Thymus (tissue), 14 donors: ENCODE results near the gene ADNP. TPM values are rescaled to one million over a fixed set of nuclear protein-coding genes. Genes with fewer than 3 reads are reported as not detected.
"Not testable (repeated sequence)": the region's sequence is repeated elsewhere in the genome, so short reads cannot be mapped to it uniquely, and the experiment has no call there.

Experiments
- DNase-seq, 9 donors: peaks; one replicate each; pipeline ENCODE4 v3.0.0-alpha.2; 2013; ENCODE audit warnings: low spot score in 9 of 9, low read depth in 6 of 9, missing footprints in 1 of 9
- H3K27ac ChIP-seq, 2 donors: one replicate each; pipeline ENCODE4 v1.5.1; 2013; ENCODE audit warnings: control low read depth in 1 of 2, low read depth in 1 of 2, low read length in 1 of 2, mild to moderate bottlenecking in 1 of 2, moderate library complexity in 1 of 2
- H3K27me3 ChIP-seq, 2 donors: one replicate each; pipeline ENCODE4 v1.5.1; 2013; ENCODE audit warnings: low read length in 1 of 2; ENCODE audit not compliant: control insufficient read depth in 2 of 2, insufficient read depth in 1 of 2
- H3K36me3 ChIP-seq, 2 donors: one replicate each; pipeline ENCODE4 v1.5.1; 2013; ENCODE audit warnings: low read length in 1 of 2, mild to moderate bottlenecking in 1 of 2, moderate library complexity in 1 of 2; ENCODE audit not compliant: control insufficient read depth in 2 of 2, insufficient read depth in 2 of 2
- H3K4me1 ChIP-seq, 2 donors: one replicate each; pipeline ENCODE4 v1.5.1; 2013; ENCODE audit warnings: low read length in 2 of 2; ENCODE audit not compliant: control insufficient read depth in 2 of 2, insufficient read depth in 2 of 2
- H3K4me3 ChIP-seq, 2 donors: one replicate each; pipeline ENCODE4 v1.5.1; 2013; ENCODE audit warnings: low read length in 2 of 2, control low read depth in 1 of 2, mild to moderate bottlenecking in 1 of 2
- H3K9me3 ChIP-seq, 2 donors: one replicate each; pipeline ENCODE4 v1.5.1; 2013; ENCODE audit warnings: low read length in 1 of 2, mild to moderate bottlenecking in 1 of 2; ENCODE audit not compliant: control insufficient read depth in 2 of 2, insufficient read depth in 1 of 2
- WGBS: extraction: QIAGEN DNeasy Blood & Tissue Kit; methylation state at CpG from one replicate; pipeline ENCODE4 v1.1.7; 2013; 5-methylcytosine and 5-hydroxymethylcytosine counted together
- long read RNA-seq, 10 donors: transcript quantifications; one replicate each; lab custom pipeline, GENCODE V29; 2026
- polyA plus RNA-seq: library from polyadenylated mRNA; stranded (reverse); fragments of 200-250 nt; gene quantifications from one replicate; pipeline ENCODE4 v1.2.3, GENCODE V29; 2013
- total RNA-seq: library from RNA; stranded (reverse); fragments of 120-200 nt; gene quantifications from one replicate; pipeline ENCODE4 v1.2.4, GENCODE V29; 2013
- donor health status: healthy.

The ADNP gene
- 22.8 TPM for total RNA-seq
- 55.6 TPM for polyA plus RNA-seq
- long read RNA-seq, donor 1, full-length matches to known transcripts, result 3 of 3 reads
- long read RNA-seq, donor 1, partial matches to known transcripts, result 0 of 3 reads
- long read RNA-seq, donor 1, other reads (novel, unspliced or antisense), result 0 of 3 reads
- long read RNA-seq, donor 2, full-length matches to known transcripts, result 27 of 33 reads
- long read RNA-seq, donor 2, partial matches to known transcripts, result 6 of 33 reads
- long read RNA-seq, donor 2, other reads (novel, unspliced or antisense), result 0 of 33 reads
- long read RNA-seq, donor 3, full-length matches to known transcripts, result 8 of 8 reads
- long read RNA-seq, donor 3, partial matches to known transcripts, result 0 of 8 reads
- long read RNA-seq, donor 3, other reads (novel, unspliced or antisense), result 0 of 8 reads
- long read RNA-seq, donor 4, full-length matches to known transcripts, result 10 of 27 reads
- long read RNA-seq, donor 4, partial matches to known transcripts, result 17 of 27 reads
- long read RNA-seq, donor 4, other reads (novel, unspliced or antisense), result 0 of 27 reads
- long read RNA-seq, donor 5, full-length matches to known transcripts, result 19 of 19 reads
- long read RNA-seq, donor 5, partial matches to known transcripts, result 0 of 19 reads
- long read RNA-seq, donor 5, other reads (novel, unspliced or antisense), result 0 of 19 reads
- long read RNA-seq, donor 6, full-length matches to known transcripts, result 14 of 14 reads
- long read RNA-seq, donor 6, partial matches to known transcripts, result 0 of 14 reads
- long read RNA-seq, donor 6, other reads (novel, unspliced or antisense), result 0 of 14 reads
- long read RNA-seq, donor 7, full-length matches to known transcripts, result 5 of 5 reads
- long read RNA-seq, donor 7, partial matches to known transcripts, result 0 of 5 reads
- long read RNA-seq, donor 7, other reads (novel, unspliced or antisense), result 0 of 5 reads
- long read RNA-seq, donor 8, full-length matches to known transcripts, result 5 of 5 reads
- long read RNA-seq, donor 8, partial matches to known transcripts, result 0 of 5 reads
- long read RNA-seq, donor 8, other reads (novel, unspliced or antisense), result 0 of 5 reads
- long read RNA-seq, donor 9, full-length matches to known transcripts, result 9 of 9 reads
- long read RNA-seq, donor 9, partial matches to known transcripts, result 0 of 9 reads
- long read RNA-seq, donor 9, other reads (novel, unspliced or antisense), result 0 of 9 reads
- long read RNA-seq, donor 10, full-length matches to known transcripts, result 8 of 15 reads
- long read RNA-seq, donor 10, partial matches to known transcripts, result 7 of 15 reads
- long read RNA-seq, donor 10, other reads (novel, unspliced or antisense), result 0 of 15 reads

- Histone ChIP-seq H3K36me3 (peaks cover 10 to 18% of the 10 kb centered on the region in 2 donors), H3K4me1 (peaks cover 15 to 16% of the 10 kb centered on the region in 2 donors), H3K4me3 (peak within 1 kb of the TSS; percentile 70 to 96), H3K27me3 (no peaks in the 10 kb centered on the region), H3K27ac (peak within 1 kb of the TSS; percentile 92 to 99), H3K9me3 (no peaks in the 10 kb centered on the region)
- WGBS, result 2% methylated on average over 58 of the region's 58 CpGs
- peak; percentile 84 to 97 (median 90) for DNase-seq
These were observed at the start of gene ADNP for GRCh38 chr20:50931306-50932015. Gene ADNP (minus strand): TSS chr20:50931437. CDS start chr20:50903996, 27,441 bp downstream.

- peaks cover 0 to 16% of the 10 kb centered on the region in 2 donors for H3K27me3 ChIP-seq
- H3K9me3 ChIP-seq, result no peaks in the 10 kb centered on the region
- no peak for DNase-seq
- no peaks in the 10 kb centered on the region for H3K36me3 ChIP-seq
- no peak overlapping the region for H3K4me3 ChIP-seq
- H3K4me1 ChIP-seq, result no peaks in the 10 kb centered on the region
- H3K27ac ChIP-seq, result no peak overlapping the region
- WGBS, result 92% methylated on average over 8 of the region's 8 CpGs
These were observed 48.9 kb upstream of the ADNP start for GRCh38 chr20:50980071-50980681.

GRCh38 chr20:50978533-50978932 is 47.3 kb upstream of the ADNP start:
- peaks cover 0 to 16% of the 10 kb centered on the region in 2 donors for H3K27me3 ChIP-seq
- not testable (repeated sequence) for H3K36me3 ChIP-seq, H3K27ac ChIP-seq, H3K9me3 ChIP-seq, DNase-seq, H3K4me3 ChIP-seq, H3K4me1 ChIP-seq
- 91% methylated on average over 4 of the region's 4 CpGs for WGBS

- Histone ChIP-seq H3K27ac (no peak overlapping the region), H3K27me3 (peaks cover 0 to 16% of the 10 kb centered on the region in 2 donors), H3K4me1 (no peaks in the 10 kb centered on the region), H3K9me3 (no peaks in the 10 kb centered on the region), H3K4me3 (no peak overlapping the region), H3K36me3 (no peaks in the 10 kb centered on the region)
- no peak for DNase-seq
- 84% methylated on average over 20 of the region's 20 CpGs for WGBS
These were observed 46.1 kb upstream of the ADNP start for GRCh38 chr20:50977066-50978021.

GRCh38 chr20:50975701-50976330 is 44.6 kb upstream of the ADNP start:
- peaks cover 0 to 11% of the 10 kb centered on the region in 2 donors for H3K27me3 ChIP-seq
- no peaks in the 10 kb centered on the region for H3K36me3 ChIP-seq
- H3K27ac ChIP-seq, result no peak overlapping the region
- no peak overlapping the region for H3K4me3 ChIP-seq
- 96% methylated on average over 10 of the region's 10 CpGs for WGBS
- H3K9me3 ChIP-seq, result no peaks in the 10 kb centered on the region
- no peak for DNase-seq
- H3K4me1 ChIP-seq, result no peaks in the 10 kb centered on the region

- H3K4me3 ChIP-seq, result no peak overlapping the region
- H3K27me3 ChIP-seq, result peaks cover 0 to 6% of the 10 kb centered on the region in 2 donors
- no peak overlapping the region for H3K27ac ChIP-seq
- H3K9me3 ChIP-seq, result no peaks in the 10 kb centered on the region
- no peaks in the 10 kb centered on the region for H3K4me1 ChIP-seq
- DNase-seq, result no peak
- WGBS, result 93% methylated on average over 8 of the region's 8 CpGs
- H3K36me3 ChIP-seq, result no peaks in the 10 kb centered on the region
These were observed 38.7 kb upstream of the ADNP start for GRCh38 chr20:50969912-50970311.

- Histone ChIP-seq H3K9me3 (no peaks in the 10 kb centered on the region), H3K27me3 (peaks cover 0 to 6% of the 10 kb centered on the region in 2 donors), H3K27ac (no peak overlapping the region), H3K4me1 (no peaks in the 10 kb centered on the region), H3K4me3 (no peak overlapping the region), H3K36me3 (no peaks in the 10 kb centered on the region)
- DNase-seq, result no peak
- WGBS, result 94% methylated on average over 5 of the region's 5 CpGs
These were observed 38.2 kb upstream of the ADNP start for GRCh38 chr20:50969435-50969834.
